ENCODE data around the gene GOLGA6L7.
"Not testable (repeated sequence)": the region's sequence is repeated elsewhere in the genome, so short reads cannot be mapped to it uniquely, and the experiment has no call there.

GRCh38 chr15:28847247-28847646, 1.2 kb downstream of the GOLGA6L7 start:
- not testable (repeated sequence) for TF ChIP-seq POLR2A (IDR thresholded peaks at IDR 0.05); CTCF (IDR thresholded peaks at IDR 0.05 in 8 of 11, conservative IDR thresholded peaks at IDR 0.05 in 3 of 11); POLR2AphosphoS5 (IDR thresholded peaks at IDR 0.05)

All from spleen (tissue), 7 donors.